ENCODE measurements around the gene CCDC9. TPM values are rescaled to one million over a fixed set of nuclear protein-coding genes. Genes with fewer than 3 reads are reported as not detected.
A peak's percentile ranks its signal among the peaks of the same experiment; 100 is the strongest.

The CCDC9 gene
- total and polyA plus RNA-seq, 2 of the 8 experiments (the other 6 are each of a cell fraction or from before 2014, with no cell fraction given), result 3.7 to 29.8 TPM

DNA sequence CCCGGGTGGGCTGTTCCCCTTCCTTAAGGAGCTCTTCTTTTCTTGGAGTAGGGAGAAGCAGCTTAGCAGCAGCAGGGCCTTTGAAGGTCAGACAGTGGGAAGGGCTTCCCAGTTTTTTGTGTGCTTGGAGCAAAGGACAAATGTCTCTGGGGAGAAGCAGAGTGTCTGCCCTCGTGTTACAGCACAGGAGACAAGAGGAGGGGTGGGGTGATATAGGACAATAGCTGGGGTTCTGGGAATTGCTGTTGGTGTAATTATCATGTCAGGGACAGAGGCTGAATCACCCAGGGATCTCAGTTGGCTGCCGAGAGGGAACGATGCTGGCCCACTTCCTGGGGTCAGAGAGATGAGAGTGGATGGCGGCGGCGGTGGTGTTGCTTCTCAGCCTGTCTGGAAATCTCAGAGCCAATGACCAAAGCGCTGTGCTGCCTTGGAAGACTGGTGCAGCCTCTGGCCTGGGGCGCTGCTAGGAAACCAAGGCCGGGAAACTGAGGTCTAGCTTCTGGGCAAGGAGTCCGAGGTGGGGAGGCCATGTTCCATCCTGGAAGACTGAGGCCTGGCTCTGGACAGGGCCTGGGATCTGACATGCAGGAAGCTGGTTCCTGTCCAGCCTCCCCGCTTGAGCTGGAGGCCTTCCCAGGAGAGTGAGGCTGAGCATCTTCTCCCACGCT lies 19.6 kb downstream of the CCDC9 start:
- H4K20me1 ChIP-seq (replicated peaks in 1 of 2; ENCODE audit: control insufficient read depth in 1 of 2, insufficient read depth in 2 of 2, low read length in 2 of 2), result peaks cover 0 to 8% of the 10 kb centered on the region in 2 experiments
- no peak overlapping the region for H2BK12ac ChIP-seq (ENCODE audit: low read depth, low read length)
- peaks cover 0 to 10% (median 6%) of the 10 kb centered on the region in 4 experiments; a peak in 5 of 7 replicates for H3K27me3 ChIP-seq (replicated peaks in 1 of 4; ENCODE audit: control insufficient read depth in 3 of 4, extremely low read depth in 1 of 4, insufficient read depth in 3 of 4, low read length in 3 of 4)
- H2BK5ac ChIP-seq (ENCODE audit: low read depth, low read length), result no peak overlapping the region
- H3K4me3 ChIP-seq (ENCODE audit: extremely low read depth in 1 of 4, insufficient read depth in 2 of 4, low read depth in 3 of 4, low read length in 4 of 4), result peak overlapping the region in 3 of 4 experiments; percentile 45 to 68 (median 53); a peak in 3 of 8 replicates
- H4K8ac ChIP-seq (ENCODE audit: extremely low read depth, insufficient read depth, low read length), result no peak overlapping the region; the same call in 1 of the 2 replicates
- no peak overlapping the region for H2BK120ac ChIP-seq (replicated peaks; ENCODE audit: low read depth, low read length)
- H2BK15ac ChIP-seq (ENCODE audit: low read length), result peak overlapping the region; percentile 53; the same call in 1 of the 2 replicates
- peaks cover 25% of the 10 kb centered on the region for H3K23me2 ChIP-seq (ENCODE audit: low read depth, low read length)
- 83% methylated on average over 12 of the region's 13 CpGs; no CpG with 5 or more reads in 1 of the 2 experiments for WGBS, 2 experiments (ENCODE audit: extremely low coverage in 1 of 2, insufficient coverage in 1 of 2, insufficient read length in 1 of 2, insufficient replicate concordance in 2 of 2, low coverage in 1 of 2, low lambda C conversion rate in 2 of 2, missing lambda C conversion rate in 1 of 2)
- H3K56ac ChIP-seq (replicated peaks; ENCODE audit: insufficient read length, low read depth, low read length), result no peak overlapping the region
- H3K79me2 ChIP-seq (ENCODE audit: control insufficient read depth in 1 of 2, insufficient read depth in 2 of 2, low read length in 2 of 2), result no peaks in the 10 kb centered on the region
- H3K9ac ChIP-seq (replicated peaks in 1 of 4; ENCODE audit: extremely low read depth in 1 of 4, low read depth in 3 of 4, low read length in 3 of 4), result no peak overlapping the region
- CTCF ChIA-PET (ENCODE audit: partially characterized antibody), result interaction anchor here (0.7 to 2.4 kb wide), 7 partner anchors 9 to 115 kb away, joined by 3 to 17 read pairs (median 5); no protein-coding TSS in a partner anchor
- peak overlapping the region; percentile 67 to 82; a peak in 2 of 4 replicates for H3K4me2 ChIP-seq (ENCODE audit: insufficient read depth in 1 of 2, low read depth in 2 of 2, low read length in 2 of 2)
- no peak overlapping the region for H3K14ac ChIP-seq (ENCODE audit: insufficient read length)
- no peak overlapping the region for H3K23ac ChIP-seq (ENCODE audit: insufficient read length)
- peaks cover 0 to 19% (median 8%) of the 10 kb centered on the region in 4 experiments; a peak in 6 of 7 replicates for H3K4me1 ChIP-seq (replicated peaks in 1 of 4; ENCODE audit: control insufficient read depth in 3 of 4, insufficient read depth in 4 of 4, low read length in 3 of 4)
- FAIRE-seq (no peak), DNase-seq (ENCODE audit: low read depth in 1 of 2, low spot score in 2 of 2) (no peak)
- no peak overlapping the region for H3K18ac ChIP-seq (ENCODE audit: extremely low read depth, low read length)
- POLR2A ChIA-PET (ENCODE audit: partially characterized antibody), result interaction anchor here (0.6 to 3.6 kb wide), 10 partner anchors 11 to 144 kb away, joined by 3 to 29 read pairs (median 5); partner anchors contain the start of gene CCDC9
- H4K5ac ChIP-seq (ENCODE audit: insufficient read length, low read depth, low read length), result no peak overlapping the region
- no peak overlapping the region for H4K91ac ChIP-seq (replicated peaks; ENCODE audit: insufficient read length, low read length)
- H3K79me1 ChIP-seq (ENCODE audit: low read depth, low read length), result no peaks in the 10 kb centered on the region
- no peak overlapping the region for H3K4ac ChIP-seq (replicated peaks; ENCODE audit: insufficient read length, low read depth, low read length)
- H2AFZ ChIP-seq (ENCODE audit: low read length), result no peak overlapping the region
- H3K9me3 ChIP-seq (ENCODE audit: insufficient read depth in 2 of 2, low read depth in 1 of 2, low read length in 1 of 2), result no peaks in the 10 kb centered on the region
- H2AK5ac ChIP-seq (ENCODE audit: low read depth, low read length), result no peak overlapping the region
- H3K36me3 ChIP-seq (ENCODE audit: control insufficient read depth in 2 of 4, insufficient read depth in 4 of 4, low read length in 3 of 4), result peaks cover 0 to 4% (median under 1%) of the 10 kb centered on the region in 4 experiments; a peak in 3 of 8 replicates
- H3K27ac ChIP-seq (ENCODE audit: low read depth, low read length), result no peak overlapping the region
- H2BK20ac ChIP-seq (ENCODE audit: low read length), result no peak overlapping the region
- TF ChIP-seq, protein P1, sequence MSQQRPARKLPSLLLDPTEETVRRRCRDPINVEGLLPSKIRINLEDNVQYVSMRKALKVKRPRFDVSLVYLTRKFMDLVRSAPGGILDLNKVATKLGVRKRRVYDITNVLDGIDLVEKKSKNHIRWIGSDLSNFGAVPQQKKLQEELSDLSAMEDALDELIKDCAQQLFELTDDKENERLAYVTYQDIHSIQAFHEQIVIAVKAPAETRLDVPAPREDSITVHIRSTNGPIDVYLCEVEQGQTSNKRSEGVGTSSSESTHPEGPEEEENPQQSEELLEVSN (IDR thresholded peaks at IDR 0.05), result no peak
- TF ChIP-seq ASH2L (IDR thresholded peaks at IDR 0.05; ENCODE audit: low read length) (no peak), BRCA1 (IDR thresholded peaks at IDR 0.05; ENCODE audit: low read depth, low read length) (no peak), FOSL1 (IDR thresholded peaks at IDR 0.05; ENCODE audit: insufficient read depth, low read depth, low read length) (no peak), CEBPB (IDR thresholded peaks at IDR 0.05; ENCODE audit: low read depth, low read length) (no peak), TAF7 (optimal IDR thresholded peaks at IDR 0.05; ENCODE audit: borderline replicate concordance, low read depth, low read length) (no peak), SUZ12 (IDR thresholded peaks at IDR 0.05; ENCODE audit: low read length) (no peak), POLR2AphosphoS5 (IDR thresholded peaks at IDR 0.05; ENCODE audit: low read depth, low read length) (no peak), KDM1A (IDR thresholded peaks at IDR 0.05; ENCODE audit: borderline replicate concordance, low read length) (no peak), JUND (IDR thresholded peaks at IDR 0.05; ENCODE audit: low read length) (no peak), RXRA (IDR thresholded peaks at IDR 0.05; ENCODE audit: insufficient read depth, low read depth, low read length) (no peak), RFX5 (IDR thresholded peaks at IDR 0.05; ENCODE audit: borderline replicate concordance, low read depth, low read length) (no peak)

All from H1 (cell line).